Activated naive CD8-positive, alpha-beta T cell treated with anti-CD3 and anti-CD28 coated beads for 36 hours (primary cell): Measurements from ENCODE around the gene MTF1. TPM values are rescaled to one million over a fixed set of nuclear protein-coding genes. Genes with fewer than 3 reads are reported as not detected.

Source experiments
- DNase-seq: peaks from one replicate; pipeline ENCODE4 v3.0.0; 2021
- H3K27ac Mint-ChIP-seq: one replicate; pipeline ENCODE4 v1.8.0; 2022; ENCODE audit warnings: mild to moderate bottlenecking, moderate library complexity, mixed read lengths
- H3K27me3 Mint-ChIP-seq: one replicate; pipeline ENCODE4 v1.8.0; 2022; ENCODE audit warnings: mild to moderate bottlenecking, mixed read lengths
- H3K36me3 Mint-ChIP-seq: one replicate; pipeline ENCODE4 v1.8.0; 2021; ENCODE audit warnings: mild to moderate bottlenecking, mixed read lengths
- H3K4me1 Mint-ChIP-seq: one replicate; pipeline ENCODE4 v1.8.0; 2021; ENCODE audit warnings: mixed read lengths
- H3K4me3 Mint-ChIP-seq: one replicate; pipeline ENCODE4 v1.8.0; 2022; ENCODE audit warnings: mild to moderate bottlenecking, moderate library complexity, mixed read lengths
- H3K9me3 Mint-ChIP-seq: one replicate; pipeline ENCODE4 v1.8.0; 2022; ENCODE audit warnings: mixed read lengths
- total RNA-seq, 2 experiments: library from RNA; stranded (reverse); gene quantifications; one replicate each; pipeline ENCODE4 v1.2.3, GENCODE V29; 2021

Gene MTF1
- total RNA-seq, 2 experiments from 2014 or later = 31.2 to 31.4 TPM

DNA sequence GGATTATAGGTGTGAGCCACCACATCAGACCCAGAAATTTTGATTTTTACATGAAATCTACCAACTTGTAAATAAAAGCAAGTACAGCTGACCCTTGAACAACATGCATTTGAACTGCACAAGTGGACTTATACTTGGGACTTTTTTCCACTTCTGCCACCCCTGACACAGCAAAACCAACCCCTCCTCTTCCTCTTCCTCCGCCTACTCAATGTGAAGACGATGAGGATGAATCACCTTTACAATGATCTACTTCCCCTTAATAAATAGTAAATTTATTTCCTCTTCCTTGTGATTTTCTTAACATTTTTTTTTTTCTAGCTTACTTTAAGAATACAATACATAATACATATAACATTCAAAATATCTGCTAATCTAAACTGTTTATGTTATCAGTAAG is 33.9 kb downstream of the MTF1 start:
- DNase-seq = no peak
- Mint-ChIP-seq H3K27me3 (no peaks in the 10 kb centered on the region), H3K9me3 (no peaks in the 10 kb centered on the region), H3K4me1 (peaks cover 18% of the 10 kb centered on the region), H3K27ac (peak overlapping the region; percentile 52), H3K36me3 (peaks cover 21% of the 10 kb centered on the region), H3K4me3 (no peak overlapping the region)

DNA sequence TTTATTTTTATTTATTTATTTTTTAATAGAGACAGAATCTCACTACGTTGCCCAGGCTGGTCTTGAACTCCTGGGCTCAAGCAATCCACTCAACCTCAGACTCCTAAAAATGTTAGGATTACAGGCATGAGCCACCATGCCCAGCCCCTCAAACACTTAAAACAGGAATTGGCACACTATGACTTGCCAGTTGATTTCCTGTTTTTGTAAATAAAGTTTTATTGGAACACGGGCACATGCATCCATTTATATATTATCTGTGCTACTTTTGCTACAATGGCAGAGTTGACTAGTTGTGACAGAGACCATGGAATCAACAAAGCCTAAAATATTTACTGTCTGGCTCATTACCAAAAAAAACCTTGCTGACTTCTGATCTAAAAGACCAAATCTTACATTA is 35.4 kb downstream of the MTF1 start:
- peaks cover 18% of the 10 kb centered on the region for H3K4me1 Mint-ChIP-seq
- H3K9me3 Mint-ChIP-seq = no peaks in the 10 kb centered on the region
- no peaks in the 10 kb centered on the region for H3K27me3 Mint-ChIP-seq
- H3K4me3 Mint-ChIP-seq = no peak overlapping the region
- no peak overlapping the region for H3K27ac Mint-ChIP-seq
- H3K36me3 Mint-ChIP-seq = peaks cover 22% of the 10 kb centered on the region
- no peak for DNase-seq

DNA sequence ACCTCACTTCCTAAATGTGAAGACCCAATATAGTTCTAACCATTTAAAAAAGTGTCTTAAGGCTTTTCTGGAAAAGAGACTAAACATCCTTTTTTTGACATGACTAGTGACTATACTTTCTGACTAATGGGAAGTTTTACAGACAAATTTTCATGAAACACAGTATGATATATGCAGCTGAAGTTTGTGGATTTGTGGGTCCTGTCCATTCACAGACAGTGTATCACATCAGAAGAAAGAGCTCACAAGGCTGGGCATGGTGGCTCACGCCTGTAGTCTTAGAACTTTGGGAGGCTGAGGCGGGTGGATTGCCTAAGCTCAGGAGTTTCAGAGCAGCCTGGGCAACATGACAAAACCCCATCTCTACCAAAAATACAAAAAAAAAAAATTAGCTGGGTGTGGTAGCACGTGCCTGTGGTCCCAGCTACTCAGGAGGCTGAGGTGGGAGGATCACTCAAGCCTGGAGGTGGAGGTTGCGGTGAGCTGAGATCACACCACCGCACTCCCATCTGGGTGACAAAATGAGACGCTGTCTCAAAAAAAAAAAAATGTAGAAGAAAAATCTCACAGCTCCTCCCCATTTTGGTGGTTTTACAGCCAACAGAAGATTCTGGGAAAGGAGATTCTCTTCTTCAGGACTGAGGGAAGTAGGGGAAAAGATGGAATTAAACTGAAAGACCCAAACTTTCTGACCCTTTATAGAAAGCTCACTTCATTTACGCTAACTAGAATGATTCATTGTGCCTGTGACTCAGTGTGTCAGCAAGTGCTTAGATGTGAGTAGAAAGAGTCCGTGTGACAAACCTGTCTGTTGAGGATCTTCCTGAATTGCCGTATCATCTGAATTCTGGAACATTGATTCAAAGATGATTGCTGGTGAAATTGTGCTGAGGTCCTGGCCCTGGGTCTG is 36.2 kb downstream of the MTF1 start:
- no peak overlapping the region for H3K4me3 Mint-ChIP-seq
- no peak overlapping the region for H3K27ac Mint-ChIP-seq
- no peak for DNase-seq

DNA sequence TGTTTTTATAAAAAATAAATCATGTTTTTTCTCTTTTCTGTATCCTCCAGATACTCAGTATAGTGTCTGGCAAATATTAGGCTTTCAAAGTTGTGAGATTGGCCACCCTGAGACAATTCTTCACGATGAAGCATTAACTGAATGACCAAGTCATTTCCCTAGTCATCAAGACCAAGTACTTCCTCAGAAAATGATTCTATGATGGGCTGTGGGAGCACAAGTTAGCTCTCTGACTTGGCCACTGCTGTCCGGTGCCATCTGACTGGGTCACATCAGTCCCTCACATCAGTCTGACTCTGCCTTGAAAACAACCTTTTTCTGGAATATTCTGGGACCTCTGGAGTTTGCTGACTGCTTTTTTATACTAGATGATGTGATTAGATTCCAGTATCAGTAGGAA is 37.9 kb downstream of the MTF1 start:
- Mint-ChIP-seq H3K4me3 (no peak overlapping the region), H3K9me3 (no peaks in the 10 kb centered on the region), H3K36me3 (peaks cover 14% of the 10 kb centered on the region), H3K27ac (no peak overlapping the region), H3K4me1 (peaks cover 14% of the 10 kb centered on the region), H3K27me3 (no peaks in the 10 kb centered on the region)
- DNase-seq = no peak

More for the DNA sequence above, 36.2 kb downstream of the MTF1 start:
- H3K9me3 Mint-ChIP-seq = no peaks in the 10 kb centered on the region
- H3K36me3 Mint-ChIP-seq = peaks cover 22% of the 10 kb centered on the region
- peaks cover 18% of the 10 kb centered on the region for H3K4me1 Mint-ChIP-seq
- no peaks in the 10 kb centered on the region for H3K27me3 Mint-ChIP-seq

DNA sequence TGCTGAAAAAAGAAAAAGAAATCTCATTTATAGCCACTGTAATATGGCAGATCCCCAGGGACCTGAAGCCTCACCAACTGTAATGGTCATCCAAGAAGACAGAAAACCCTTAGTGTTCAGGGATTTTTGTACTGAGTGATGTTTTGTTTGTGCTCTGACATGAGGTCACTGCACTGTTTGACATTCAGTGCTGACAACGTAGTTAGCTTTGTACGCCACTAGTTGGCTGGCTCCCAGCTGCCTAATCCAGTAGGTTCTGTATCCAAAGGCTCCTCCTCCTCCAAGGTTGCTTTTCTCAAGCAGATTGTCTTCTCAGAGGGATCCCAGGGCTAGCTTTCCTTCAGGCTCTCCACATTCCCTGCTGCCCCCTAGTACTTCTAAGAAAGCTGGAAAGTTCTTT is 41.9 kb downstream of the MTF1 start:
- Mint-ChIP-seq H3K4me1 (no peaks in the 10 kb centered on the region), H3K4me3 (no peak overlapping the region), H3K27ac (no peak overlapping the region), H3K36me3 (peaks cover 8% of the 10 kb centered on the region), H3K9me3 (no peaks in the 10 kb centered on the region), H3K27me3 (no peaks in the 10 kb centered on the region)
- DNase-seq = no peak

- Mint-ChIP-seq H3K9me3 (no peaks in the 10 kb centered on the region), H3K27ac (no peak overlapping the region), H3K4me3 (no peak overlapping the region), H3K27me3 (no peaks in the 10 kb centered on the region), H3K36me3 (peaks cover 10% of the 10 kb centered on the region), H3K4me1 (peaks cover 15% of the 10 kb centered on the region)
- no peak for DNase-seq
Measured at GRCh38 chr1:37814252-37814651, 45.1 kb downstream of the MTF1 start.

DNA sequence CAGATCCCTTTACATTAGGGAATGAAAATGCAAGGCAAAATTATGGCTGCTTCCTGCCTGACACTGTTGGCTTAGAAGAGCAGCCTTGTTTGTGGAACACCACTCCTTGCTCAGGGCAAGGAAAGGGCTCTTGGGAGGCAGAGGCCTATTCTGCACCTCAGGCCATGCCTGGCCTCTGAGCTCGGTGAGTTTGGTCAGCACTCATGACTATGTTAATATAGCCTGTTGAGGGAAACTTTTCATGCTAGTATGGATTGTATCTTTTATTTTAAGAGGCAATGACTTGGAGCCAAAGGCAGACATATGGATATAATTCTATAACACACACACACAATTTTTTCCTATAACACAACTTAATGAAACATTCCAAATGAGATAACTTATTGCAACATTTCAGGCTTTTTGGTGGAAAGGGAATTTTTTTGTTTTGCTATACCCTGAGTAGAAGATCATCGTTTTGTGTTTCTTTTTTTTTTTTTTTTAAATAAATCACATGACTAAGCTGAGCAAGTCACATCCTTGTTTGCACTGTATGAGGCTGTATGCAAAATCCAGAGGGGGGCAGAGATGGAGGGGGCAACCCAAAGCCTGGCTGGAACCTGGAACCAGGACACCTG is 45.8 kb downstream of the MTF1 start:
- Mint-ChIP-seq H3K4me1 (peaks cover 19% of the 10 kb centered on the region), H3K27me3 (no peaks in the 10 kb centered on the region), H3K36me3 (peaks cover 10% of the 10 kb centered on the region), H3K27ac (no peak overlapping the region), H3K9me3 (no peaks in the 10 kb centered on the region), H3K4me3 (no peak overlapping the region)
- no peak for DNase-seq

- Mint-ChIP-seq H3K27me3 (no peaks in the 10 kb centered on the region), H3K4me3 (no peak overlapping the region), H3K36me3 (peaks cover 24% of the 10 kb centered on the region), H3K9me3 (no peaks in the 10 kb centered on the region), H3K4me1 (peaks cover 27% of the 10 kb centered on the region), H3K27ac (no peak overlapping the region)
- peak; percentile 66 for DNase-seq
Measured at GRCh38 chr1:37811027-37811655, 48.3 kb downstream of the MTF1 start.

- Mint-ChIP-seq H3K36me3 (peaks cover 35% of the 10 kb centered on the region), H3K4me3 (peak overlapping the region; percentile 14), H3K27me3 (no peaks in the 10 kb centered on the region), H3K9me3 (no peaks in the 10 kb centered on the region), H3K4me1 (peaks cover 37% of the 10 kb centered on the region), H3K27ac (no peak overlapping the region)
- no peak for DNase-seq
Measured at GRCh38 chr1:37809942-37810341, 49.5 kb downstream of the MTF1 start.

DNA sequence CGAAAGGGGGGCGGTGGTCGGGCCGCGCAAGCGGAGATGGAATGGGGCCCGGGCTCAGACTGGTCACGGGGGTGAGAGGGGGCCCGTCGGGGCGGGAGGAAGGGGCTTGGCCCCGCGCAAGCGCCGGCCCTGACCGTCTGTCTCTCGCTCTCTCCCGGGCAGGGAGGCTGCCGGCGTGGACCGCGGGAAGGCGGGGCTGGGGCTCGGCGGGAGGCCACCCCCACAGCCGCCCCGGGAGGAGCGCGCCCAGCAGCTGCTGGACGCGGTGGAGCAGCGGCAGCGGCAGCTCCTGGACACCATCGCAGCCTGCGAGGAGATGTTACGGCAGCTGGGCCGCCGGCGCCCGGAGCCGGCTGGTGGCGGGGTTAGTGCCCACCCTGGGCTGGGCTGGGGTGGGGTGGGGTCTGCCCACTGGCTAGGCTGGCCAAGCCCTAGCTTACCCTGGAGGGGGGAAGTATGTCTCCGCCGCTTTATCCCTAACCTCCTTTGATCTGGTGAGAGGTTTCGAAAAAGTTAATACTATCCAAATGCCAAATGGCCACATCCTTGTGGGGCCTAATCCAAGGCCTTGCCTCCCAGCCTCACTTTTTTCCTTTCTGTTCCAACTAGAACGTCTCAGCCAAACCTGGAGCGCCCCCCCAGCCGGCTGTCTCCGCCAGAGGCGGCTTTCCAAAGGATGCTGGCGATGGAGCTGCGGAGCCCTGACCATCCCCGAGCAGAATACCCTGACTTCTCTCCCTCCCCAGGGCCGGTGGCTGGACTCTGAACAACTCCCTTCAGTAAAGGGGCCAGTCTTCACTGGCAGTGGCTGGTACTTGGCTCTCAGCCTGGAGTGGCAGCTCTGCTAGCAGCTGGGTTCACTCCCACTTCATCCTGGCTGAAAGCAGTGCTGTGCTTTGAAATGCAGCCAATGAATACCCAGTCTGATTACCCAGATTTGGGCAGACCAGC is 50.7 kb downstream of the MTF1 start:
- Mint-ChIP-seq H3K27me3 (no peaks in the 10 kb centered on the region), H3K36me3 (peaks cover 44% of the 10 kb centered on the region), H3K27ac (peak overlapping the region; percentile 92), H3K4me3 (peak overlapping the region; percentile 93), H3K9me3 (no peaks in the 10 kb centered on the region), H3K4me1 (peaks cover 37% of the 10 kb centered on the region)
- peak; percentile 59 for DNase-seq

DNA sequence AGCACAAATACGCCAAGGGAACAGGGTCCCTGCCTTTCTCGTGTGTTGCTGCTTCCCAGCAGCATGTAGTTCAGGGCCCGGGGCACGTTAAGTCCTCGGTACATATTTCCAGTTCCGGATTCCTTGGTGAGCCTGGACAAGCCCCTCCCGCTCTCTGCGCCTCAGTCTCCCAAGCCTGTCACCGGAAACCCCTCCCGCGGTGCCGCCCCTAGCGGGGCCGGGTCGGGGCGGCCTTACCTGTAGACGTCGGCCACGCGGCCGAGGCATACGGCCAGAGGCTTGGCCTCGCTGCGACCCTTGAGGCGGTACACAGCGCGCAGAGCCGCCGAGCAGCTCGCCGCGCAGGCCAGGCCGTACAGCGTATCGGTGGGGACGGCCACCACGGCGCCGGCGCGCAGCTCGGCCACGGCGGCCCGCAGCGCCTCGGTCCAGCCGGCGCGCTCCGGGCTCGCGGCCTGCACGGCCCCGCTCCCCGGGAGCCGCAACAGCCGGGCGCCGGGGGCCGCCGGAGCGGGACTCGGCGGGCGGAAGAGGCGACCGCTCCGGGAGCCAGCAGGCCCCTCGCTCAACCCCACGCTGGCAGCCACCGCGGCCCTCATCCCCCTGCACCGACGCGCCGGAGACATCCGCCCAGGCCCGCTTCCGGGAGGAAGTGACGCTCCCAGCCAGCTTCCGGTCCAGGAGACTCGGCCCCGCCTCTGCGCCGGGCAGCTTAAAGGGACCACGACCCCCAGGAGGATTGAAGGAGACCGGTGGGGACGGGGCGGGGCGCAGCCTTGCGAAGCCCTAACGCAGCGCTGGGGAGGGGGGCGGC is 51.6 kb downstream of the MTF1 start, which contains the start of the genes C1orf122 and YRDC:
C1orf122 (plus strand) TSS at position 236 of the 814 bp plus-strand sequence. CDS start 615 bp downstream, outside the sequence.
YRDC (minus strand) TSS at position 654 of the 814 bp plus-strand sequence; CDS start at position 626, 28 bp downstream.
- Mint-ChIP-seq H3K4me1 (peaks cover 37% of the 10 kb centered on the region), H3K36me3 (peaks cover 50% of the 10 kb centered on the region)

DNA sequence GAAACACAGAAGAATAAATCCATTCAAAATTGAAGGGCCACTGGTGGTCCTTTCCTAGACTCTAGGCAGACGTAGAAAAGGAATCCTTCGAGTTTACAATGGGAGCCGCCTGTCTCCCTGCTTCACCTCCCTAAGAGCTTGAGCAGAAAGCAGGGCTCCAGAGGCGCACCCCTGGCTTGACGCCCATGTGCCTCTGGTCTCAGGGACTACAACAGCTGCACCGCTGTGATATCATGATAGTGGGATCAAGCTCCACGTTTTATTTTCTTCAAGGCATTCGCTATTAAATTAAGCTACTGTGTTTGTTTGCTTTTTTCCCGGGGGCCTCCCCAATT is 52.2 kb downstream of the MTF1 start:
- DNase-seq = no peak
- H3K27me3 Mint-ChIP-seq = no peaks in the 10 kb centered on the region
- peak overlapping the region; percentile 87 for H3K27ac Mint-ChIP-seq
- H3K9me3 Mint-ChIP-seq = no peaks in the 10 kb centered on the region
- H3K4me3 Mint-ChIP-seq = peak overlapping the region; percentile 86
- peaks cover 37% of the 10 kb centered on the region for H3K4me1 Mint-ChIP-seq
- peaks cover 56% of the 10 kb centered on the region for H3K36me3 Mint-ChIP-seq

More for the DNA sequence above, 51.6 kb downstream of the MTF1 start, which contains the start of the genes C1orf122 and YRDC:
- peak within 1 kb of the TSS; percentile 92 for H3K27ac Mint-ChIP-seq
- H3K9me3 Mint-ChIP-seq = no peaks in the 10 kb centered on the region
- peak; percentile 93 for DNase-seq
- peak within 1 kb of the TSS; percentile 93 for H3K4me3 Mint-ChIP-seq
- no peaks in the 10 kb centered on the region for H3K27me3 Mint-ChIP-seq

DNA sequence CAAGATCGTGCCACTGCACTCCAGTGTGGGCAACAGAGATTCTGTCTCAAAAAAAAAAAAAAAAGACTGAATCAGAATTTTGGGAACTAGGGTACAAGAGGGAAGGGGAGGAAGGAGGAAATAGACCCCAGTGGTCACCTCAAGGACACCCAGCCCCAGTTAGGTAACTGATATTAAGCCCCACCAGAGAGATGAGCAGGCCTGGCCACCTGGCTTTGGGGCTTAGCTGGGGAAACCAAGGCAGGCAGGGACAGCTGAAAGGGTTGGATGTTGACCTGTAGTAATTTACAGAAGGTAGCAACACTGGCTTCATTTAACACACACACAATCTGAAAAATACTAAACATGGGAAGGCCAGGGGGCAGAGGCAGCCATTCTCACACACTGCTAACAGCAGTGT is 57.0 kb downstream of the MTF1 start:
- Mint-ChIP-seq H3K36me3 (peaks cover 57% of the 10 kb centered on the region), H3K27me3 (no peaks in the 10 kb centered on the region), H3K27ac (no peak overlapping the region), H3K9me3 (no peaks in the 10 kb centered on the region), H3K4me3 (no peak overlapping the region), H3K4me1 (peaks cover 18% of the 10 kb centered on the region)
- no peak for DNase-seq
